NCI-H2029 treated with DMSO at 0.1 percent for 48 hours (cell line): ENCODE measurements around the gene EXOC5.

Source experiments
- DNase-seq: peaks from one replicate; lab custom pipeline; 2025; lab: John Stamatoyannopoulos, UW

Gene EXOC5, protein sequence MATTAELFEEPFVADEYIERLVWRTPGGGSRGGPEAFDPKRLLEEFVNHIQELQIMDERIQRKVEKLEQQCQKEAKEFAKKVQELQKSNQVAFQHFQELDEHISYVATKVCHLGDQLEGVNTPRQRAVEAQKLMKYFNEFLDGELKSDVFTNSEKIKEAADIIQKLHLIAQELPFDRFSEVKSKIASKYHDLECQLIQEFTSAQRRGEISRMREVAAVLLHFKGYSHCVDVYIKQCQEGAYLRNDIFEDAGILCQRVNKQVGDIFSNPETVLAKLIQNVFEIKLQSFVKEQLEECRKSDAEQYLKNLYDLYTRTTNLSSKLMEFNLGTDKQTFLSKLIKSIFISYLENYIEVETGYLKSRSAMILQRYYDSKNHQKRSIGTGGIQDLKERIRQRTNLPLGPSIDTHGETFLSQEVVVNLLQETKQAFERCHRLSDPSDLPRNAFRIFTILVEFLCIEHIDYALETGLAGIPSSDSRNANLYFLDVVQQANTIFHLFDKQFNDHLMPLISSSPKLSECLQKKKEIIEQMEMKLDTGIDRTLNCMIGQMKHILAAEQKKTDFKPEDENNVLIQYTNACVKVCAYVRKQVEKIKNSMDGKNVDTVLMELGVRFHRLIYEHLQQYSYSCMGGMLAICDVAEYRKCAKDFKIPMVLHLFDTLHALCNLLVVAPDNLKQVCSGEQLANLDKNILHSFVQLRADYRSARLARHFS

GRCh38 chr14:57268161-57269069, at the start of gene EXOC5, which contains the start of gene AP5M1:
EXOC5 (minus strand) TSS chr14:57268905; CDS start chr14:57268648, 257 bp downstream.
AP5M1 (plus strand) TSS chr14:57268971; CDS start chr14:57269315, 344 bp downstream.
- peak; percentile 96 for DNase-seq

- peak; percentile 93 for DNase-seq
These were observed 48.6 kb upstream of the EXOC5 start for GRCh38 chr14:57317248-57317833.

GRCh38 chr14:57314396-57315089, 45.8 kb upstream of the EXOC5 start:
- DNase-seq = no peak

- DNase-seq = no peak
These were observed 34.2 kb upstream of the EXOC5 start for GRCh38 chr14:57302883-57303282.

DNA sequence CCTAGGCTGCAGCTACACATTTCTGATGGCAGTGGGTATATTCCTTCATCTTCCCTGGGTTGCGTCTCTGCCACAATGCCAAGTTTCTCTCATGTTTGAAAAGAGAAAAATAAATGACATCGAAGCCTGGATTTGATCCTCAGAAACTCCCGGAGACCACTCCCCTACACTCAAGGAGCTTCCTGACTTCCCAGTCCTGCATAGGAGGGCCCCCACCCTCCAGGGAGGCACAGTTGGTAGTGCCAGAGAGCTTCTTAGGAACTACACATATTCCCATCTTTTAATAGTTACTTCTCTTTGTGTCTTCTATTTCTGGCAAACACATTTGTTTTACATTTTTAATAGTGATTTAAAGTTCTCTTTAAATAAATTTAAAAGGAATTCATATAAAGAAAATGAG, 30.8 kb upstream of the EXOC5 start:
- DNase-seq = no peak

- DNase-seq = no peak
These were observed 29.1 kb upstream of the EXOC5 start for GRCh38 chr14:57297852-57298251.

DNA sequence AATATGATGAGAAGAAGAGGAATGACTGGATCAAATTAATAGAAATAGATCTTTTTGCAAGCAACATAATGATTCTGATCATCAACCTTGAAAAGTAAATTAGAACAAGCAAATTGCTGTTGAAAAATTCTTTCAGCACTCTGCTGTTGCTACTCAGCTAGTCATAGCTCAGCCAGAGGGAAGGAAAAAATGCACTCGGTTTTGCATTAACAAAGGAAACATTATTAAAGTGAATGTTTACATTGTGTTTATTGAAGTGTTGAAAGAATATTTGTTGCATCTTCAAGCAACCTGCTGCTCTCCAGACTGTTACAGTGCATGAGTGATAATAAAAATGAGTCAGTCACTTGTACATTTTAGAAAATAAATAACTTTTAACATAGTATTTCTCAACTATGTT, 26.5 kb upstream of the EXOC5 start:
- DNase-seq = no peak

DNA sequence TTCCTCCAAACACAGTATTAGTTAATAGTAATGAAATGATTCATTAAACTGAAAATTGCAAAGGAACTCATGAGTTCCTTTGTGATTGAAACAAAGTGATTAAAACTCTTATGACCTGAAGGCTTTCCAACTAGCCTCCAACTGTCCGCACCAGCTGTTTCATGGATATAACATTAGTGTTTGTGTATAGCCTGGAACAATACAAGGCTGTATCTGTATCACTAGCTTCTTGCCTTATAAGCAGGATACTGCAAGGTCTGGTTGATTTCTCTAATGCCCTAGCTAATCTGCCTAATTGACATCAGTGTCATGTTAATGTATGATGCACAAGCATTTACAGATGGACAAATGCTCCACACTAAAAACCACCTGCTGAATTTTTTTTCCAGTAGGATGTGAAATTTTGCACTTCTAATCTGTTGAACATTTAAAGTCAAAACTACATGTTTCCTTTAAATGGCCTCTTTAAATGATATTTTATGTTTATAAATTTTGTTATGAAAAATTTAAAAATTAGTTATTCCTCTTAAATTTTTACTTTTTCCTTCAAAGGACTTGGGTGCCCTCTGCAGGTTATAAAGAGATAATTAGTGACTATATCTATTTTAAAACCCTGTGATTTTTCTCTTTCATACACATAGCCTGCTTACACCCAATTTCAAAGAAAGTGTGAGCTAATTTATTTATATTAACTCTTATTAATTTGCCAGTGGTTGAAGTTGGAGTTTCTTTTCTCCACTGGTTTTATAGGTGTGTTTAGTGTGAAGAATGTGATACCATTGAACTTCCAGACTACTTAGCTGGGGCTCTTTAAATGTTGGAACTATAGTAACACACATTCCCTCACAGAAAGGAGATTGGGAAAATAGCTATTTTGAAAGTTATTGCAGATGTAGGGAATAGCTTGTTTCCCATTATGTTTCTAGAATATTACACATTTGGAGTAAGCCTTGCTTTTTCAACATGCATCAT, 25.4 kb upstream of the EXOC5 start:
- DNase-seq = peak; percentile 10

DNA sequence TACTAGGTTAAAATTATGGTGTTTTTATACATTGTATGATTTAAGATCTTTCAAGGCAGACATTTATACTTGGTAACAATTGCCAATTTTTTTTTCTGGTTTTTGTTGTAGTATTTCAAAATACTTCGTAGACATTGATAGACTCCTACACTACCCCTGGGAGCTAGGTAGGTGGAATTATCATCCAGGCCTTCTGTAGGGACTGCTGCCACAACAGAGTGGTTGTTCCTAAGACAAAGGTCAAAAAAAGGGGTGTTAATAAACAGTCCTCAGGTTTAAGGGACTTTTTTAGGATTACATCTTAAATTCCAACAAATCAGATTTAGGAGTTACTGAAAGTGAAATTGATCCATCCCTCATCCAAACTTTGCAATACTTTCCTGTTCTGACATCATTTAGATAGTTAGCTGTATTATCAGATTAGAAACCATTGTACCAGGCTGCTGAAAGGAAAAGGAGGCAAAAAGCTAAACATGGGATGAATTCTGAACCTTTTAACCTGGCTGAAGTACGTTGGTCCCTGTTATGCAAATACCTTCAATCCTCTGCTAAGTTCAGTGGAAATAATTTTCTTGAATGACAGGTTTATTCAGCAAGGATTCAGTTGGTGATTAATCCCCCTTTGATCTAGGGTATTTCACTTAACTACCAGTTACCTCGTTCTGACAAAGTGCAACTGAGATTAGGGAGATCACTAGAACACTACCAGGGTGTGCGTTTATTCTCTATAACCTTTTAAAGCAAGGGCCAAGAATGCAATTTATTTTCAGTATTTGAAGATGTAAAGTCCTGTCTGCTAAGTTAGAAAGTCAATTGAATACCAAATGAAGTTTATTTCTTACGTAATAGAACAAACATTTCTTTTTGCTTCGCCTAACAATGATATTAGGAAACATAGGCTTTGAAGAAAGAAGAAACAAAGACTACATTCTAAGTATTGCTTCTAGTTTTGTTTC, 23.3 kb upstream of the EXOC5 start:
- no peak for DNase-seq

GRCh38 chr14:57290751-57291150, 22.0 kb upstream of the EXOC5 start:
- no peak for DNase-seq

- DNase-seq = no peak
These were observed 19.0 kb upstream of the EXOC5 start for GRCh38 chr14:57287745-57288144.

- DNase-seq = no peak
These were observed 8.4 kb upstream of the EXOC5 start for GRCh38 chr14:57277062-57277461.

DNA sequence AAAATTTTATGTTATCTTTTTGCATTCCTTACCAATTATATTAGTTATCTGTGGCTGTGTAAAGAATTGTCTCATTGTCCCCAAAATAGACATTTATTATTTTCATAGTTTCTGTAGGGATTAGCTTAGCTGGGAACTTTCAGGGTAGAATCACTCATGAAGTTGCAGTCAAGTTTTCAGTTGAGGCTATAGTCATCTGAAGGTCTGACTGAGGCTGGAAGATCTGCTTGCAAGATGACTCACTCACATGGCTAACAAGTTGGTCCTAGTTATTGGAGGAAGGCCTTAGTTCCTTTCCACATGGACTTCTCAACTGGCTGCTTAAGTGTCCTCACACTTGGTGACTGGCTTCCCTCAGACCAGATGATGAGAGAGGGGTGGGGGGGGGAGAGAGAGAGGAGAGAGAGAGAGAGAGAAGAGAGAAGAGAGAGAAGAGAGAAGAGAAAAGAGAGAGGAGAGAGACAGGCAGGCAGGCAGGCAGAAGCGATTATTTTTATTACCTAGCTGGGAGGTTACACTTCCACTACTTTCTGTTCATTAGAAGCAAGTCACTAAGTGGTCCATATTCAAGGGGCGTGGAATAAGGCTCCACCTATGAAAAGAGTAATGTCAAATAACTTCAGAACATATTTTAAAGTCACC, 6.4 kb upstream of the EXOC5 start:
- no peak for DNase-seq

DNA sequence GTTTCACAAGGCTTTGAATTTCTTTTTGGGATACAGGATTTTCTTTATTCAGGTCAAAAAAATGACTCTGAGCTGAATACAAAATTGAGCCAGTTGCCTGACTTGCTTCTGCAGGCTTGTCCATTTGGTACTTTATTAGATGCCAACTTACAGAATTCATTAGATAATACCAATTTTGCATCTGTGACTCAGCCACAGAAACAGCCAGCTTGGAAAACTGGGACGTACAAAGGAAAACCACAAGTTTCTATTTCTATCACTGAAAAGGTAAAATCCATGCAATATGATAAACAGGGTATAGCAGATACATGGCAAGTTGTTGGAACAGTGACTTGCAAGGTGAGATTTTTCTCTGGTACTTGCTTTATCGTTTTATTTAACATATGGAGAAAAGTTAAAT, 5.8 kb upstream of the EXOC5 start:
- DNase-seq = no peak

DNA sequence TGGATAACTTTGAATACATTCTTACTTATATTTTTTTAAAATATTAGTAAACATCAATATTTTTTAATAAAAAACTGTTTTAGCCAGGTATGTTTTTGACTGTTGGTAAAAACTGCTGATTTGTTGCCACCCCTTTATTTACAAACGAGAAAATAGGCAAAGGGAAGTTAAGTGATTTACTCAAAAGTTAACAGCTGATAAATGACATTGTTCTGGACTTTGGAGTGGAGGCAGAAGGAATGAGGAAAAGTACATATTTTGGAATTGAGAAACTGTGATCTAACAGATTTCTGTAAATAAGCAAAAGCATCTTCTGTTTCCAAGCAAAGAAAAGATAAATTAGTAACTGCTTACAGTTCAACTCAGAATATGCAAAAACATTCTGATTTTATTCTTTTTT, 4.5 kb upstream of the EXOC5 start:
- DNase-seq = no peak

DNA sequence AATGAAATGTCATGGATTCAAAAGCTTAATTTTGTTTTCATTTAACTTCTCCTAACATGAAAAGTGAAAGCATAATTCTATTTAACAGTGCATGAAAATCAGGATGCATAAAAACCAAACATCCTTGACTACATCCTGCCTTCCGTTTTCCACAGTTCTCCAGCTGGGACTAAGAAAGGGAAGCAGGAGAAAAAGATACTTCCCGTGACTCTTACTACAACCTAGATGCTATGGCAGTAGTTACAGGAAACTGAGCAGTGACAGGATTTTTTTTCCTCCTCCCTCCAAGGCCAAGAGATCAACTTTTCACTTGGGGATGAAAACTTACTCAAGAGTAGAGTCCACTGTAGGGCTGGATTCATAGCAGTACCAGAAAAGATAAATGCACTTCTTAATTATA, 2.6 kb downstream of the EXOC5 start:
- no peak for DNase-seq

- DNase-seq = no peak
These were observed 6.6 kb downstream of the EXOC5 start for GRCh38 chr14:57262117-57262516.

DNA sequence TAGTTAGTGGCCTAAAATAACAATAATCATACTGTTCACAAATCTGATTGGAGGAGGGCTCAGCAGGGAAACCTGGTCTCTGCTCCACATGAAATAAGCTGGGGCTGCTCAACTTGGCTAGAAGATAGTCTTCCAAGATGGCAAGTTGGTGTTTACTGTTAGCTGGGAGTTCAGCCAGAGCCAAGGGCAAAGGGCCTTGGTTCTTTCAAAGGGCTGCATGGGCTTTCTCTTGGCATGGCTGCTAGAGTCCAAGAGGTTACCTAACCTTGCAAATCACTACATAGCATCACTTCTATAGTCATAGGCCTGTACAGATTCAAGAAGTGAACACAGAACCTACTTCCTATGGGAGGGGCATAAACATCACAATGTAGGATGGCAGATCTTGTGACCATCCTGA, 7.1 kb downstream of the EXOC5 start:
- no peak for DNase-seq
